Non-pigmented ciliary epithelial cell (primary cell): ENCODE measurements around the gene UMAD1.

ENCODE experiments used
- DNase-seq: peaks from one replicate; pipeline ENCODE4 v3.0.0-alpha.2; 2010; ENCODE audit warnings: low read depth

UMAD1 gene

GRCh38 chr7:7720750-7721621 is 80.4 kb downstream of the UMAD1 start:
- no peak for DNase-seq

- DNase-seq: no peak
Observed at GRCh38 chr7:7731732-7732131, 91.2 kb downstream of the UMAD1 start.

GRCh38 chr7:7732621-7733281 is 92.2 kb downstream of the UMAD1 start:
- DNase-seq: peak; percentile 49

- no peak for DNase-seq
Observed at GRCh38 chr7:7736671-7737070, 96.1 kb downstream of the UMAD1 start.

- no peak for DNase-seq
Observed at GRCh38 chr7:7737674-7738073, 97.1 kb downstream of the UMAD1 start.

- no peak for DNase-seq
Observed at GRCh38 chr7:7738177-7738576, 97.6 kb downstream of the UMAD1 start.

GRCh38 chr7:7738622-7739021 is 98.1 kb downstream of the UMAD1 start:
- no peak for DNase-seq

GRCh38 chr7:7739204-7740036 is 98.9 kb downstream of the UMAD1 start:
- no peak for DNase-seq

GRCh38 chr7:7740037-7740355 is 99.4 kb downstream of the UMAD1 start:
- no peak for DNase-seq

- DNase-seq: no peak
Observed at GRCh38 chr7:7742223-7742622, 101.7 kb downstream of the UMAD1 start.

- DNase-seq: no peak
Observed at GRCh38 chr7:7745258-7745657, 104.7 kb downstream of the UMAD1 start.

- DNase-seq: no peak
Observed at GRCh38 chr7:7745966-7746365, 105.4 kb downstream of the UMAD1 start.

- no peak for DNase-seq
Observed at GRCh38 chr7:7746458-7746857, 105.9 kb downstream of the UMAD1 start.

GRCh38 chr7:7750571-7751242 is 110.2 kb downstream of the UMAD1 start:
- no peak for DNase-seq

- no peak for DNase-seq
Observed at GRCh38 chr7:7751243-7752092, 110.9 kb downstream of the UMAD1 start.

- DNase-seq: no peak
Observed at GRCh38 chr7:7756577-7756976, 116.0 kb downstream of the UMAD1 start.

GRCh38 chr7:7757576-7757975 is 117.0 kb downstream of the UMAD1 start:
- DNase-seq: no peak

- DNase-seq: no peak
Observed at GRCh38 chr7:7761340-7761973, 120.9 kb downstream of the UMAD1 start.

GRCh38 chr7:7761974-7762779 is 121.6 kb downstream of the UMAD1 start:
- no peak for DNase-seq
